Ishikawa (cell line): Measurements from ENCODE around the gene SLC9A9.

Source experiments
- CEBPB ChIP-seq: IDR thresholded peaks from 2 replicates; pipeline ENCODE4 v1.6.1; 2012
- CREB1 ChIP-seq: IDR thresholded peaks from 2 replicates; pipeline ENCODE4 v1.6.1; 2012; ENCODE audit warnings: low read depth
- EGR1 ChIP-seq: IDR thresholded peaks from 2 replicates; pipeline ENCODE4 v1.6.1; 2012
- EP300 ChIP-seq: IDR thresholded peaks from 2 replicates; pipeline ENCODE4 v1.6.1; 2012; ENCODE audit warnings: borderline replicate concordance
- FOXM1 ChIP-seq: IDR thresholded peaks from 2 replicates; pipeline ENCODE4 v1.6.1; 2012; ENCODE audit warnings: low read depth, borderline replicate concordance
- NFIC ChIP-seq: IDR thresholded peaks from 2 replicates; pipeline ENCODE4 v1.6.1; 2012
- RAD21 ChIP-seq: IDR thresholded peaks from 2 replicates; pipeline ENCODE4 v1.6.1; 2012; ENCODE audit warnings: low read depth
- TAF1 ChIP-seq: IDR thresholded peaks from 2 replicates; pipeline ENCODE4 v1.6.1; 2012; ENCODE audit warnings: low read depth, mild to moderate bottlenecking
- TCF12 ChIP-seq: IDR thresholded peaks from 2 replicates; pipeline ENCODE4 v1.6.1; 2012; ENCODE audit warnings: low read depth
- TEAD4 ChIP-seq: IDR thresholded peaks from 2 replicates; pipeline ENCODE4 v1.6.1; 2012
- YY1 ChIP-seq: IDR thresholded peaks from 2 replicates; pipeline ENCODE4 v1.6.1; 2012; ENCODE audit warnings: low read depth
- ZBTB7A ChIP-seq: IDR thresholded peaks from 2 replicates; pipeline ENCODE4 v1.6.1; 2012; ENCODE audit warnings: low read depth
- TF ChIP-seq, protein P1 (sequence below): IDR thresholded peaks from 2 replicates; pipeline ENCODE4 v1.6.1; 2012
- TF ChIP-seq, protein P2 (sequence below): IDR thresholded peaks from 2 replicates; pipeline ENCODE4 v1.6.1; 2012; ENCODE audit warnings: low read depth, mild to moderate bottlenecking
- TF ChIP-seq, protein P3 (sequence below): IDR thresholded peaks from 2 replicates; pipeline ENCODE4 v1.6.1; 2012

SLC9A9 gene

DNA sequence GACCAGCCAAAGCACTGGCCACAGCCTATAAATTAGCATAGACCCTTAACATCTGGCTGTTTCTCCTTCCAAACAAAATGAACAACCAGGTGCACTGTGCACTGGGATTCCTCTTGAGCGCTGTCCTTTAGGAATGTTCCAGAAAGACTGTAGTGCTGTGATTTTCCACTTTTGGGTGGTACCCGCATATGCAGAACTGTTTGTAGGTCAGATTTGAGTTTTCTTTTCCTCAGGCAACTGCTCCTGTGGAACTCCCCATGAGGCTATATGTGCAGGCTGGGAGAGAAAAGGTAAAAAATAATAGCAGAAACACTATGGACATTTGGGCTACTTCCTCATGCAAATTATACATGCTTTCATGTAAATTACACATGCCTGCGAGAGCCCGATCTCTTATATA lies 589.6 kb downstream of the SLC9A9 start:
- no peak for TF ChIP-seq TCF12
- TF ChIP-seq, protein P1, sequence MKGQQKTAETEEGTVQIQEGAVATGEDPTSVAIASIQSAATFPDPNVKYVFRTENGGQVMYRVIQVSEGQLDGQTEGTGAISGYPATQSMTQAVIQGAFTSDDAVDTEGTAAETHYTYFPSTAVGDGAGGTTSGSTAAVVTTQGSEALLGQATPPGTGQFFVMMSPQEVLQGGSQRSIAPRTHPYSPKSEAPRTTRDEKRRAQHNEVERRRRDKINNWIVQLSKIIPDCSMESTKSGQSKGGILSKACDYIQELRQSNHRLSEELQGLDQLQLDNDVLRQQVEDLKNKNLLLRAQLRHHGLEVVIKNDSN, result no peak
- TF ChIP-seq TEAD4, result no peak
- no peak for TF ChIP-seq FOXM1
- TF ChIP-seq YY1, result no peak
- no peak for TF ChIP-seq EP300
- no peak for TF ChIP-seq RAD21
- TF ChIP-seq, protein P2, sequence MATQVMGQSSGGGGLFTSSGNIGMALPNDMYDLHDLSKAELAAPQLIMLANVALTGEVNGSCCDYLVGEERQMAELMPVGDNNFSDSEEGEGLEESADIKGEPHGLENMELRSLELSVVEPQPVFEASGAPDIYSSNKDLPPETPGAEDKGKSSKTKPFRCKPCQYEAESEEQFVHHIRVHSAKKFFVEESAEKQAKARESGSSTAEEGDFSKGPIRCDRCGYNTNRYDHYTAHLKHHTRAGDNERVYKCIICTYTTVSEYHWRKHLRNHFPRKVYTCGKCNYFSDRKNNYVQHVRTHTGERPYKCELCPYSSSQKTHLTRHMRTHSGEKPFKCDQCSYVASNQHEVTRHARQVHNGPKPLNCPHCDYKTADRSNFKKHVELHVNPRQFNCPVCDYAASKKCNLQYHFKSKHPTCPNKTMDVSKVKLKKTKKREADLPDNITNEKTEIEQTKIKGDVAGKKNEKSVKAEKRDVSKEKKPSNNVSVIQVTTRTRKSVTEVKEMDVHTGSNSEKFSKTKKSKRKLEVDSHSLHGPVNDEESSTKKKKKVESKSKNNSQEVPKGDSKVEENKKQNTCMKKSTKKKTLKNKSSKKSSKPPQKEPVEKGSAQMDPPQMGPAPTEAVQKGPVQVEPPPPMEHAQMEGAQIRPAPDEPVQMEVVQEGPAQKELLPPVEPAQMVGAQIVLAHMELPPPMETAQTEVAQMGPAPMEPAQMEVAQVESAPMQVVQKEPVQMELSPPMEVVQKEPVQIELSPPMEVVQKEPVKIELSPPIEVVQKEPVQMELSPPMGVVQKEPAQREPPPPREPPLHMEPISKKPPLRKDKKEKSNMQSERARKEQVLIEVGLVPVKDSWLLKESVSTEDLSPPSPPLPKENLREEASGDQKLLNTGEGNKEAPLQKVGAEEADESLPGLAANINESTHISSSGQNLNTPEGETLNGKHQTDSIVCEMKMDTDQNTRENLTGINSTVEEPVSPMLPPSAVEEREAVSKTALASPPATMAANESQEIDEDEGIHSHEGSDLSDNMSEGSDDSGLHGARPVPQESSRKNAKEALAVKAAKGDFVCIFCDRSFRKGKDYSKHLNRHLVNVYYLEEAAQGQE, result no peak
- no peak for TF ChIP-seq CREB1
- TF ChIP-seq ZBTB7A, result no peak
- TF ChIP-seq, protein P3, sequence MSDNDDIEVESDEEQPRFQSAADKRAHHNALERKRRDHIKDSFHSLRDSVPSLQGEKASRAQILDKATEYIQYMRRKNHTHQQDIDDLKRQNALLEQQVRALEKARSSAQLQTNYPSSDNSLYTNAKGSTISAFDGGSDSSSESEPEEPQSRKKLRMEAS, result no peak
- no peak for TF ChIP-seq TAF1
- TF ChIP-seq CEBPB, result no peak
- TF ChIP-seq EGR1, result no peak
- TF ChIP-seq NFIC, result no peak

DNA sequence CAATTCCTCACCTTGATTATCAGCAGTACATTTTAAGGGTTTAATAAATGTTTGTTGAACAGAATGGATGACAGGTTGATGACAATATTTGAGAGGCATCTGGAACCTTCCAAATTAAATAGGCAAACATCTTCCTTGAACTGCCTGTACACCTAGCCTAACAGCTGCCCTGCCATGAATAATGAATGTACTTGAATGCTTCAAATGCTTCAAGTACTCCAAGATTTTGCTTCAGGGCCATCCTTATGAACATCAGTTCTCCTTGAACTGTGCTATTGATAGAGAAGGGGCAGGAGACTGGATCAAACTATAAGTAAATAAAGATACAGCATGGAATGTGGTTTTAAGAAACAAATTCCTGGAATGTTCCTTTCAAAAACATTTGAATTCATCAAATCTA lies 591.9 kb downstream of the SLC9A9 start:
- TF ChIP-seq EGR1 (no peak), NFIC (no peak), CEBPB (no peak), FOXM1 (no peak), ZBTB7A (no peak), TAF1 (no peak), EP300 (no peak), TEAD4 (no peak), CREB1 (no peak), YY1 (no peak), TCF12 (no peak), RAD21 (no peak)
- TF ChIP-seq, protein P1, result no peak
- TF ChIP-seq, protein P3, result no peak
- TF ChIP-seq, protein P2, result no peak

DNA sequence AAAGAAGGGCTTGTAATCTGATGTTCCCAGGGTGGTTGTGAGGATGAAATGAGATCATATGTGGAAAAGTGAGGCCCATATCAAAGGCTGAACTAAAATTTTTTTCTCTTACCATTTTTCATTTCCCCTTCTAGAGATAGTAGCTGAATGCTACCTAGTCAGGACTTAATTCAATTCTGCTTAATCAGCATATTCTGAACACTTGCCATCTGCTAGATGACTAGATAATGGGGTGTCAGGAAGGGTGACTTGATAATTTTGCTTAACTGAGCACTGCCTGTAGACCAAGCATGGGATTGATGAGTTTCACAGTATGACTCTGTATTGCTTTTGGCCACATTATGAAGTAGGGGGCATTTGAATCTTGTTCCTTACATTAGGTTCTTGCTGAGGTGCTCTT lies 592.5 kb downstream of the SLC9A9 start:
- TF ChIP-seq RAD21 (no peak), FOXM1 (no peak), TAF1 (no peak), NFIC (no peak), EP300 (no peak), YY1 (no peak), EGR1 (no peak), TEAD4 (no peak)
- TF ChIP-seq, protein P2, result no peak
- TF ChIP-seq, protein P3, result no peak
- TF ChIP-seq, protein P1, result no peak

DNA sequence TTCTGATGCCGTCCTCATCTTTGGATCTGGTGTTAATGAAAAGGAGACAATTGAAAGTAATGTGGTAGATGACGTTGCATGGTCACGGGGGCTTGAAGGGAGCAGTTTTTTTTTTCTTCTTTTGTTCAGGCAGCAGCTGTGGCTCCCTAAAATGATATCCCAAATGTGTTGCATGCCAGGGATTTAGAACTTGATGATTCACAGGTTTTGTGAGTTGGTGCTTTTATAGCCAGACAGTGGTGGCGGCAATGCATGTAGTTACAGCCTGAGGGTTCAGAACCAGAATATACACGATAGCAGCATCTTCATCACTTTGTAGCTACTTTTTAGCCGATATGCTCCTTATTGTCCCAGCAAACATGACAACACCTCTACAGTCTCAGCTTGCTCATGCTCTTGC lies 595.3 kb downstream of the SLC9A9 start:
- TF ChIP-seq, protein P2, result no peak
- TF ChIP-seq, protein P3, result no peak
- TF ChIP-seq FOXM1, result no peak
- TF ChIP-seq CREB1, result no peak
- TF ChIP-seq RAD21, result no peak
- TF ChIP-seq TAF1, result no peak
- no peak for TF ChIP-seq TEAD4
- TF ChIP-seq YY1, result no peak
- no peak for TF ChIP-seq ZBTB7A
- TF ChIP-seq CEBPB, result no peak
- TF ChIP-seq NFIC, result no peak
- TF ChIP-seq TCF12, result no peak
- TF ChIP-seq EGR1, result no peak
- TF ChIP-seq, protein P1, result no peak
- no peak for TF ChIP-seq EP300
